Fibroblast of the conjunctiva (primary cell): ENCODE results near the gene ADGRG3.
"Not testable (repeated sequence)": the region's sequence is repeated elsewhere in the genome, so short reads cannot be mapped to it uniquely, and the experiment has no call there.

Experiments used
- DNase-seq: peaks from one replicate; pipeline ENCODE4 v3.0.0-alpha.2; 2010; ENCODE audit warnings: low read depth

ADGRG3 gene

GRCh38 chr16:57663917-57664661 lies 4.0 kb upstream of the ADGRG3 start:
- DNase-seq = no peak

GRCh38 chr16:57664662-57665025 lies 3.5 kb upstream of the ADGRG3 start:
- no peak for DNase-seq

GRCh38 chr16:57665541-57665940 lies 2.6 kb upstream of the ADGRG3 start:
- DNase-seq = no peak

- no peak for DNase-seq
Observed at GRCh38 chr16:57666353-57667047, 1.6 kb upstream of the ADGRG3 start.

- DNase-seq = no peak
Observed at GRCh38 chr16:57667048-57667525, 1.0 kb upstream of the ADGRG3 start.

GRCh38 chr16:57667526-57668262 lies 412 bp upstream of the ADGRG3 start:
- no peak for DNase-seq

- no peak for DNase-seq
Observed at GRCh38 chr16:57668630-57669475, 747 bp downstream of the ADGRG3 start.

GRCh38 chr16:57669476-57670162 lies 1.5 kb downstream of the ADGRG3 start:
- no peak for DNase-seq

- no peak for DNase-seq
Observed at GRCh38 chr16:57670196-57670595, 2.1 kb downstream of the ADGRG3 start.

- not testable (repeated sequence) for DNase-seq
Observed at GRCh38 chr16:57671451-57671850, 3.3 kb downstream of the ADGRG3 start.

- no peak for DNase-seq
Observed at GRCh38 chr16:57672416-57672815, 4.3 kb downstream of the ADGRG3 start.

- DNase-seq = no peak
Observed at GRCh38 chr16:57672824-57673223, 4.7 kb downstream of the ADGRG3 start.

GRCh38 chr16:57675741-57676551 lies 7.8 kb downstream of the ADGRG3 start:
- no peak for DNase-seq

- DNase-seq = no peak
Observed at GRCh38 chr16:57676553-57677085, 8.5 kb downstream of the ADGRG3 start.

GRCh38 chr16:57677622-57678369 lies 9.7 kb downstream of the ADGRG3 start:
- no peak for DNase-seq

GRCh38 chr16:57679016-57679415 lies 10.9 kb downstream of the ADGRG3 start:
- no peak for DNase-seq

GRCh38 chr16:57679767-57680482 lies 11.8 kb downstream of the ADGRG3 start:
- no peak for DNase-seq

GRCh38 chr16:57680842-57681375 lies 12.8 kb downstream of the ADGRG3 start:
- no peak for DNase-seq
